ENCODE measurements around the gene C4orf50. TPM values are rescaled to one million over a fixed set of nuclear protein-coding genes. Genes with fewer than 3 reads are reported as not detected.

Gene C4orf50
- total and polyA plus RNA-seq, 2 of the 8 experiments (the other 6 are each of a cell fraction or from before 2014, with no cell fraction given): 0.08 to 0.22 TPM

DNA sequence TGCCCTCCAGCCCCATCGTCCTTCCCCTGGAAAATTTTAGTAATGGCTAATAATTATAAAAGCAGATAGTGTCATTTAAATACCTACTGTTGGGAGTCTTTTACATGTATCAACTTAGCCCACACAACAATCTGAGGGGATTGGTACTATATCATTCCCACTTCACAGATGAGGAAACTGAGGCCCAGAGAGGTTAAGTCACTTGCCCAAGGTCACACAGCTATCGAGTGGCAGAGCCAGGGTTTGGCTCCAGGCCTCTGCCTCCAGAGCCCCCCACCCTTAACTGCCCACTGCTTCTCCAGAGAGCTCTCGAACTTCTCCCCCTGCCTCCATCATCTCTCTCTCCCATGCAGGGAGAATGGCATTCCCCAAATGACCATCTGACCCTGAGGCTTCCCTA, 7.4 kb downstream of the C4orf50 start:
- Histone ChIP-seq H2BK5ac (ENCODE audit: low read depth, low read length) (no peak overlapping the region), H3K4me3 (ENCODE audit: extremely low read depth in 1 of 4, insufficient read depth in 2 of 4, low read depth in 3 of 4, low read length in 4 of 4) (no peak overlapping the region), H3K4ac (replicated peaks; ENCODE audit: insufficient read length, low read depth, low read length) (no peak overlapping the region), H3K18ac (ENCODE audit: extremely low read depth, low read length) (no peak overlapping the region), H3K36me3 (ENCODE audit: control insufficient read depth in 2 of 4, insufficient read depth in 4 of 4, low read length in 3 of 4) (no peaks in the 10 kb centered on the region), H3K4me2 (ENCODE audit: insufficient read depth in 1 of 2, low read depth in 2 of 2, low read length in 2 of 2) (no peak overlapping the region), H2BK20ac (ENCODE audit: low read length) (no peak overlapping the region), H4K91ac (replicated peaks; ENCODE audit: insufficient read length, low read length) (no peak overlapping the region), H3K9me3 (ENCODE audit: insufficient read depth in 2 of 2, low read depth in 1 of 2, low read length in 1 of 2) (no peaks in the 10 kb centered on the region), H4K5ac (ENCODE audit: insufficient read length, low read depth, low read length) (no peak overlapping the region), H2BK12ac (ENCODE audit: low read depth, low read length) (no peak overlapping the region), H3K56ac (replicated peaks; ENCODE audit: insufficient read length, low read depth, low read length) (no peak overlapping the region), H3K23me2 (ENCODE audit: low read depth, low read length) (no peaks in the 10 kb centered on the region; the same call in 1 of the 2 replicates), H3K9ac (replicated peaks in 1 of 4; ENCODE audit: extremely low read depth in 1 of 4, low read depth in 3 of 4, low read length in 3 of 4) (no peak overlapping the region), H3K4me1 (replicated peaks in 1 of 4; ENCODE audit: control insufficient read depth in 3 of 4, insufficient read depth in 4 of 4, low read length in 3 of 4) (no peaks in the 10 kb centered on the region; a peak in 1 of 7 replicates), H3K14ac (ENCODE audit: insufficient read length) (no peak overlapping the region), H4K8ac (ENCODE audit: extremely low read depth, insufficient read depth, low read length) (no peak overlapping the region), H2BK15ac (ENCODE audit: low read length) (no peak overlapping the region), H3K23ac (ENCODE audit: insufficient read length) (no peak overlapping the region), H2AK5ac (ENCODE audit: low read depth, low read length) (no peak overlapping the region), H2AFZ (ENCODE audit: low read length) (no peak overlapping the region), H4K20me1 (replicated peaks in 1 of 2; ENCODE audit: control insufficient read depth in 1 of 2, insufficient read depth in 2 of 2, low read length in 2 of 2) (peaks cover 0 to 2% of the 10 kb centered on the region in 2 experiments), H2BK120ac (replicated peaks; ENCODE audit: low read depth, low read length) (no peak overlapping the region), H3K27me3 (replicated peaks in 1 of 4; ENCODE audit: control insufficient read depth in 3 of 4, extremely low read depth in 1 of 4, insufficient read depth in 3 of 4, low read length in 3 of 4) (peaks cover 0 to 22% (median 17%) of the 10 kb centered on the region in 4 experiments; a peak in 6 of 7 replicates), H3K79me2 (ENCODE audit: control insufficient read depth in 1 of 2, insufficient read depth in 2 of 2, low read length in 2 of 2) (no peaks in the 10 kb centered on the region), H3K27ac (ENCODE audit: low read depth, low read length) (no peak overlapping the region), H3K79me1 (ENCODE audit: low read depth, low read length) (no peaks in the 10 kb centered on the region)
- ChIA-PET CTCF (ENCODE audit: partially characterized antibody) (interaction anchor here (0.8 to 5.9 kb wide), 13 partner anchors 8 to 321 kb away, joined by 3 to 62 read pairs (median 5); partner anchors contain the start of gene C4orf50), POLR2A (ENCODE audit: partially characterized antibody) (interaction anchor here (1.0 to 1.5 kb wide), 2 partner anchors 9 to 34 kb away, joined by 3 read pairs; no protein-coding TSS in a partner anchor)
- no peak for FAIRE-seq
- 79% methylated on average over 3 of the region's 3 CpGs; no CpG with 5 or more reads in 1 of the 2 experiments for WGBS, 2 experiments (ENCODE audit: extremely low coverage in 1 of 2, insufficient coverage in 1 of 2, insufficient read length in 1 of 2, insufficient replicate concordance in 2 of 2, low coverage in 1 of 2, low lambda C conversion rate in 2 of 2, missing lambda C conversion rate in 1 of 2)
- TF ChIP-seq RAD21 (IDR thresholded peaks at IDR 0.05 in 1 of 2, conservative IDR thresholded peaks at IDR 0.05 in 1 of 2; ENCODE audit: low read depth in 2 of 2, low read length in 2 of 2) (no peak), CEBPB (IDR thresholded peaks at IDR 0.05; ENCODE audit: low read depth, low read length) (no peak), SAP30 (IDR thresholded peaks at IDR 0.05; ENCODE audit: insufficient read depth, insufficient replicate concordance, low read length) (no peak), KDM1A (IDR thresholded peaks at IDR 0.05; ENCODE audit: borderline replicate concordance, low read length) (peak; percentile 83; the same call in 1 of the 2 replicates)
- DNase-seq (ENCODE audit: low read depth in 1 of 2, low spot score in 2 of 2): no peak

All from H1 (cell line).